GM18499 (cell line): ENCODE results near the gene ISLR2.

Experiments used
- ATAC-seq: cut with Tn5 transposase; IDR thresholded peaks from one replicate; pipeline ENCODE4 v1.9.1; 2021; ENCODE audit warnings: moderate number of reproducible peaks; ENCODE audit not compliant: insufficient read depth, unreplicated experiment

ISLR2 gene

DNA sequence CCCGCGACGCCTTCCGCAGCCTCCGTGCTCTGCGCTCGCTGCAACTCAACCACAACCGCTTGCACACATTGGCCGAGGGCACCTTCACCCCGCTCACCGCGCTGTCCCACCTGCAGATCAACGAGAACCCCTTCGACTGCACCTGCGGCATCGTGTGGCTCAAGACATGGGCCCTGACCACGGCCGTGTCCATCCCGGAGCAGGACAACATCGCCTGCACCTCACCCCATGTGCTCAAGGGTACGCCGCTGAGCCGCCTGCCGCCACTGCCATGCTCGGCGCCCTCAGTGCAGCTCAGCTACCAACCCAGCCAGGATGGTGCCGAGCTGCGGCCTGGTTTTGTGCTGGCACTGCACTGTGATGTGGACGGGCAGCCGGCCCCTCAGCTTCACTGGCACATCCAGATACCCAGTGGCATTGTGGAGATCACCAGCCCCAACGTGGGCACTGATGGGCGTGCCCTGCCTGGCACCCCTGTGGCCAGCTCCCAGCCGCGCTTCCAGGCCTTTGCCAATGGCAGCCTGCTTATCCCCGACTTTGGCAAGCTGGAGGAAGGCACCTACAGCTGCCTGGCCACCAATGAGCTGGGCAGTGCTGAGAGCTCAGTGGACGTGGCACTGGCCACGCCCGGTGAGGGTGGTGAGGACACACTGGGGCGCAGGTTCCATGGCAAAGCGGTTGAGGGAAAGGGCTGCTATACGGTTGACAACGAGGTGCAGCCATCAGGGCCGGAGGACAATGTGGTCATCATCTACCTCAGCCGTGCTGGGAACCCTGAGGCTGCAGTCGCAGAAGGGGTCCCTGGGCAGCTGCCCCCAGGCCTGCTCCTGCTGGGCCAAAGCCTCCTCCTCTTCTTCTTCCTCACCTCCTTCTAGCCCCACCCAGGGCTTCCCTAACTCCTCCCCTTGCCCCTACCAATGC, 45.1 kb downstream of the ISLR2 start:
- ATAC-seq, result no peak

GRCh38 chr15:74176262-74177214, 46.2 kb downstream of the ISLR2 start:
- no peak for ATAC-seq

DNA sequence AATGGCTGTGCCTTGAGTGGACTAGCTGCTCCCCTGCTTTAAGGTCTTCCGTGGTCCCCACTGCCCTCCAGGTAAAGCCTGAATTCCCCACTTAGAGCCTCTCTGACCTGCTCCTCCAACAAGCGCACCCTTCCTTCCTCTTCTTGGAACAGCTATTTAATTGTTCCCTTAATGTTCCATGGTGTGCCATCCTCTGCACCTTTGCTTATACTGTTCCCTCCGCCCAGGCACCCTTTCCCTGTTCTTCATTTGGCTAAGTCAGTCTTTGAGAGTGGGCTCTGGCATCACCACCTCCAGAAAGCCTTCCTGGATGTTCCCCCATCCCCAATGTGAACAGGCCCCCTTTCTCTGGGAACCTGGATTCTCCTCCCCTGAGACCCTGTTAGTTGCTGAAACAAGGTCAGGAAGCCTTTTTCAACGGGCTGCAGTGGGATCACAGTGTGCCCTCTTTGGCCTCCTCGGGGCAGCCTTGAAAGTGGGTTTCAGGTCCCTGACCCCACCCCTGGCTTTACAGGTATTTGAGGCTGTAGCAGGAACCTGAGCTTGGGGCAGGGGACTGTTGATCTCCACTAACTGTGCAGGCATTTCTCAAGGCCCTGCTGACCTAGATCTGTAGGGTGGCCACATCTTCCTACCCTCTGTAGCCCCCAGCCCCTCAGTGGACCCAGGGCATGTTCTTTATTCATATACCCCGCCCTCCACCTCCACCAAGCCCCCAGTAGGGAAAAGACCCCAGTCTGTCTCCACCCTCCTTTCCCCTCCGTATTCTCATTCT, 48.1 kb downstream of the ISLR2 start:
- no peak for ATAC-seq

- no peak for ATAC-seq
Measured at GRCh38 chr15:74179101-74179841, 48.9 kb downstream of the ISLR2 start.

DNA sequence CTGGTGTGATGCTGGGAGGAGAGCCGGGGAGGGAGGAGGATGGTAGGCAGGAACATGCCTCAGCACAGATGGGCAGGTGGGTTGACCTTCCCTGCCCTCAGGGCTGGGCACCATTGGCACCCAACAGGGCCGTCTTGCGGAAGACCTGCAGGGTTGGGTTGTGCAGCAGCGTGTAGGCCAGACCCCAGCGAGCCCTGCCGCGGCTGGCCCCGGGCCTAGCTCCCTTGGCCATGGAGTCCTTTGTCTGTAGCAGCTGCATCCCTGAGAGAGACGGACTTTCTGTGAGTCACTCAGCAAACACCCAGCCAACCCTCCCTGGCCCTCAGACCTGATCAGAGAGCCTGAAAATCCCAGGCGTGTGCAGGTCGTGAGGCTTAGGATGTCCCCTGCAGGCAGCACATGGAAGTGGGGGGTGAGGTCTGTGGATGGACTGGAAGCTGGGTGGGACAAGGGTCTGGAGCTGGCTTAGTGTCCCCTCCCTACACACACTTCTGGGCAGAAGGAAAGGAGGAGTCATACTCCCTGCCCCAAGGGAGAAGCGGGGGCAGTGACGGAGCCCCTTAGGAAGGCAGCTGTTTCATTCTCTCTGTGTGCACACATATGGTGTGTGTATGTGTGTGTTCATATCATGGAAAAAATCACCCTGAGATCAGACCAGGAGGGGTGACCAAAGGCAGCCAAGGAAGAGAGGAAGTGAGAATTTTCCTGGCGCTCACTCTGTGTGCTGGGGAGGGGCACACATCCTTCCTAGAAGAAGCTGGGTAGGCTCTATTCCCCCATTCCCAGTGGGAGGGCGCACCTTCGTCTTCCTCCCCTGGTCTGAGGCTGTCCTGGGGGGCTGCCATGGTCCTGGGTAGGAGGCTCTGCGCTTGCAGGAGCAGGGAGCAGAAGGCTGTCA, 49.8 kb downstream of the ISLR2 start:
- no peak for ATAC-seq

DNA sequence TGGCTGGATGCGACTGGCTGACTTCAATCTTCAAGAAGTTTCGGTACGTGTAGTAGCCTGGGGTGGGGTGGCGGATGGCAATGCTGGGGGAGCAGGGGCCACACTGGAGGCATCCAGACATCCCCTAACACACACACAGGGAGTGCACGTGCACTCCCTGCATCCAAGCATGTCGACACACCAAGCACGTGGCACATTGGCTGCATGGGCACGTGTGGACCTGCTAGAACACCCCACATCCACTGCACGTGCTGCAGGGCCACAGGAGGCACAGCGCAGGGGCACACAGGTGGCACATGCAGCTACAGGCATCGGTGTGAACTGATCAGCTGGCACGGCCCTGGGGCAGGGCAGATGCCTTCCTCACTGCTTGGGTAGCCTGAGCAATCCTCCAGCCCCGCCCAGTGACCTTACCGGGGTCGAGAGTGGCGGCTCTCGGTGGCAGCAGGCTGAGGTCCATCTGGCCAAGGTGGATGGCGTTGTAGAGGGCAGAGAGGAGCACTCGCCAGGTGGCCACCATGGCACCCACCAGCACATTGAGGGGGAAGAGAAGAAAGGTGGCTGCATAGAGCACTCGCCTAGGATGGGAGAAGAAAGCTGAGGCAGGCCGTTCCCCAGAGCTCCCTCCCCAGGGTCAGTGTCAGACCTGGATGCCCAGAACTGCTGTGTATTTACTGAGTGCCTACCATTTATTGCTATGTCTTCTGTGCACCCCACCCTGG, 50.7 kb downstream of the ISLR2 start:
- ATAC-seq, result no peak

- ATAC-seq, result no peak
Measured at GRCh38 chr15:74182131-74182530, 51.7 kb downstream of the ISLR2 start.

- no peak for ATAC-seq
Measured at GRCh38 chr15:74184582-74185091, 54.3 kb downstream of the ISLR2 start.

DNA sequence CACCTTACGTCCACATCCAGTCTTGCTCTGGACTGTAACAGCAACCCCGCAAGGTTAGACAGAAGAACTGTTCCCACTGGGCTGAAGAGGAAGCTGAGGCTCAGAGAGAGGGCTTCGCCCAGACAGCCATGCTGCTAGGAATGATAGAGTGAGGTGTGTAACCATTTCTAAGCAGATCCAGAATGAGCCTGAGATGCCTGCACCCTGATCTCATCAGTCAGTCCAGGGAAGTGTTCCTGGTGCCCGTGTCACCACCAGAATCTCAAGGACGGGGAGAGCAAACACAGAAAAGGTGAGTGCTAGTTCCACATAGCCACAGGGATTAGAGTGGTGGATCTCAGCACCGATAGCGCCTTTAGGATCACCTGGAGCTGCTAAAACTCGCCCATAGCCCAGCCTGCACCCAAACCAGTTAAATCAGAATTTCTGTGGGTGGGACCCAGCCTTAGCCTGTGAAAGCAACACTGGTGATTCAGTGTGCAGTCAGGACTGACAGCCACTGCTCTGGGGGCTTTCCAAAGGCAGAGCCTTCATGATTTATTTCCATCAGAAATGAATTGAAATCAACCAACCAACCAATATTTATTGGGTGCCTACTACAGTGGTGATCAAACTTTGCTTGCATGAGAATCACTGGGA, 55.4 kb downstream of the ISLR2 start:
- no peak for ATAC-seq
